Large intestine (tissue), 3 donors: Measurements from ENCODE around the gene MDH2. TPM values are rescaled to one million over a fixed set of nuclear protein-coding genes. Genes with fewer than 3 reads are reported as not detected.
A peak's percentile ranks its signal among the peaks of the same experiment; 100 is the strongest.

Source experiments
- DNase-seq, 2 donors: peaks; one replicate each; pipeline versions ENCODE4 v3.0.0 to v3.0.0-alpha.2; 2013
- H3K27ac ChIP-seq: one replicate; pipeline ENCODE4 v1.5.1; 2013; ENCODE audit warnings: low read length
- H3K27me3 ChIP-seq: 2 replicates; pipeline ENCODE4 v1.6.1; 2013; ENCODE audit warnings: low read length; ENCODE audit not compliant: control insufficient read depth, insufficient read depth
- H3K36me3 ChIP-seq: 2 replicates; pipeline ENCODE4 v1.6.1; 2013; ENCODE audit warnings: low read length; ENCODE audit not compliant: control insufficient read depth, insufficient read depth
- H3K4me1 ChIP-seq: one replicate; pipeline ENCODE4 v1.6.1; 2013; ENCODE audit warnings: low read length; ENCODE audit not compliant: control insufficient read depth, insufficient read depth
- H3K4me3 ChIP-seq: one replicate; pipeline ENCODE4 v1.5.1; 2013; ENCODE audit warnings: low read length
- H3K9me3 ChIP-seq: one replicate; pipeline ENCODE4 v1.6.1; 2013; ENCODE audit warnings: mild to moderate bottlenecking, low read depth, low read length, moderate library complexity; ENCODE audit not compliant: control insufficient read depth
- WGBS: methylation state at CpG from one replicate; pipeline ENCODE4 v1.1.5; 2013; ENCODE audit warnings: low lambda C conversion rate; ENCODE audit not compliant: insufficient coverage; 5-methylcytosine and 5-hydroxymethylcytosine counted together
- polyA plus RNA-seq: library from polyadenylated mRNA; unstranded; fragments of 120-200 nt; gene quantifications from one replicate; pipeline ENCODE4 v1.2.1, GENCODE V29; 2013

MDH2 gene
- polyA plus RNA-seq, 1 donor: 166 TPM

GRCh38 chr7:76065016-76065612 lies 17.2 kb downstream of the MDH2 start:
- no peak for DNase-seq
- H3K36me3 ChIP-seq: peaks cover 74% of the 10 kb centered on the region
- H3K27ac ChIP-seq: no peak overlapping the region
- no peaks in the 10 kb centered on the region for H3K27me3 ChIP-seq
- no peak overlapping the region for H3K4me3 ChIP-seq
- no CpG with 5 or more reads among the region's 14 CpGs for WGBS
- no peaks in the 10 kb centered on the region for H3K9me3 ChIP-seq
- H3K4me1 ChIP-seq: no peaks in the 10 kb centered on the region

GRCh38 chr7:76066716-76067503 lies 19.0 kb downstream of the MDH2 start:
- Histone ChIP-seq H3K4me1 (no peaks in the 10 kb centered on the region), H3K36me3 (peaks cover 56% of the 10 kb centered on the region), H3K27ac (no peak overlapping the region), H3K9me3 (peaks cover 6% of the 10 kb centered on the region), H3K4me3 (no peak overlapping the region), H3K27me3 (no peaks in the 10 kb centered on the region)
- 93% methylated on average over 2 of the region's 14 CpGs for WGBS
- no peak for DNase-seq

- WGBS: no CpG with 5 or more reads among the region's 8 CpGs
- DNase-seq: peak; percentile 29 to 32
- Histone ChIP-seq H3K4me1 (no peaks in the 10 kb centered on the region), H3K36me3 (peaks cover 33% of the 10 kb centered on the region), H3K9me3 (peaks cover 30% of the 10 kb centered on the region), H3K27ac (no peak overlapping the region), H3K4me3 (no peak overlapping the region), H3K27me3 (no peaks in the 10 kb centered on the region)
Measured at GRCh38 chr7:76069238-76069638, 21.3 kb downstream of the MDH2 start.

GRCh38 chr7:76071316-76072242 lies 23.7 kb downstream of the MDH2 start:
- WGBS: no CpG with 5 or more reads among the region's 47 CpGs
- Histone ChIP-seq H3K9me3 (peaks cover 36% of the 10 kb centered on the region), H3K4me1 (no peaks in the 10 kb centered on the region), H3K27me3 (no peaks in the 10 kb centered on the region), H3K27ac (peak overlapping the region; percentile 8), H3K4me3 (no peak overlapping the region), H3K36me3 (peaks cover 10% of the 10 kb centered on the region)
- DNase-seq: no peak

- Histone ChIP-seq H3K27ac (no peak overlapping the region), H3K4me3 (no peak overlapping the region), H3K27me3 (no peaks in the 10 kb centered on the region), H3K9me3 (peaks cover 36% of the 10 kb centered on the region), H3K36me3 (peaks cover 4% of the 10 kb centered on the region), H3K4me1 (no peaks in the 10 kb centered on the region)
- WGBS: 80% methylated on average over 2 of the region's 47 CpGs
- DNase-seq: no peak
Measured at GRCh38 chr7:76072243-76073148, 24.6 kb downstream of the MDH2 start.

GRCh38 chr7:76073335-76073990 lies 25.6 kb downstream of the MDH2 start:
- Histone ChIP-seq H3K27ac (no peak overlapping the region), H3K36me3 (no peaks in the 10 kb centered on the region), H3K27me3 (no peaks in the 10 kb centered on the region), H3K9me3 (peaks cover 36% of the 10 kb centered on the region), H3K4me1 (no peaks in the 10 kb centered on the region), H3K4me3 (no peak overlapping the region)
- no CpG with 5 or more reads among the region's 45 CpGs for WGBS
- no peak for DNase-seq

GRCh38 chr7:76074306-76074971 lies 26.5 kb downstream of the MDH2 start:
- WGBS: no CpG with 5 or more reads among the region's 35 CpGs
- Histone ChIP-seq H3K27ac (no peak overlapping the region), H3K27me3 (no peaks in the 10 kb centered on the region), H3K4me3 (no peak overlapping the region), H3K36me3 (no peaks in the 10 kb centered on the region), H3K9me3 (peaks cover 36% of the 10 kb centered on the region), H3K4me1 (no peaks in the 10 kb centered on the region)
- DNase-seq: no peak

GRCh38 chr7:76074972-76075370 lies 27.1 kb downstream of the MDH2 start:
- Histone ChIP-seq H3K27ac (no peak overlapping the region), H3K36me3 (no peaks in the 10 kb centered on the region), H3K4me1 (no peaks in the 10 kb centered on the region), H3K9me3 (peaks cover 36% of the 10 kb centered on the region), H3K4me3 (no peak overlapping the region), H3K27me3 (no peaks in the 10 kb centered on the region)
- peak in 1 of 2 donors; percentile 18 for DNase-seq
- WGBS: no CpG with 5 or more reads among the region's 4 CpGs

GRCh38 chr7:76076995-76077394 lies 29.1 kb downstream of the MDH2 start:
- no peaks in the 10 kb centered on the region for H3K36me3 ChIP-seq
- no peak overlapping the region for H3K27ac ChIP-seq
- no peak for DNase-seq
- no peaks in the 10 kb centered on the region for H3K27me3 ChIP-seq
- peaks cover 29% of the 10 kb centered on the region for H3K9me3 ChIP-seq
- 80% methylated on average over 1 of the region's 6 CpGs for WGBS
- H3K4me3 ChIP-seq: no peak overlapping the region
- H3K4me1 ChIP-seq: no peaks in the 10 kb centered on the region
